Prostate gland (tissue), 1 donor: ENCODE results near the gene CXCL6.

Experiments
- POLR2A ChIP-seq: fragments of 450-650 bp; IDR thresholded peaks from one replicate; pipeline ENCODE4 v1.6.1; 2016; ENCODE audit warnings: antibody characterized with exemption, mild to moderate bottlenecking
- POLR2AphosphoS5 ChIP-seq: sonication (generic); formaldehyde crosslinking; IDR thresholded peaks from one replicate; pipeline ENCODE4 v1.6.1; 2017; ENCODE audit warnings: antibody characterized with exemption

- TF ChIP-seq POLR2A (no peak), POLR2AphosphoS5 (peak; percentile 79)
Observed at GRCh38 chr4:73839715-73840114, 3.2 kb downstream of the CXCL6 start.
